SK-N-SH (cell line): ENCODE results near the gene NXF3. TPM values are rescaled to one million over a fixed set of nuclear protein-coding genes. Genes with fewer than 3 reads are reported as not detected.
"Not testable (repeated sequence)": the region's sequence is repeated elsewhere in the genome, so short reads cannot be mapped to it uniquely, and the experiment has no call there.

Experiments used
- CTCF ChIA-PET: fragments of 300-600, 350-600 bp; formaldehyde crosslinking; extraction: SDS; loops from one replicate; lab custom pipeline; 2021; lab: Yijun Ruan, JAX
- POLR2A ChIA-PET: fragments of 350-600 bp; sonication (Branson Sonifier 250); formaldehyde crosslinking; extraction: SDS; loops from one replicate; lab custom pipeline; 2020; ENCODE audit warnings: antibody characterized with exemption, inconsistent platforms; lab: Yijun Ruan, JAX
- DNase-seq: peaks from one replicate; pipeline ENCODE4 v3.0.0; 2012
- H2AFZ ChIP-seq: fragments of 200-600 bp; sonication (generic); 2 replicates; pipeline ENCODE4 v1.8.1; 2016; ENCODE audit warnings: antibody characterized with exemption, mild to moderate bottlenecking, low read depth
- H3F3A ChIP-seq: fragments of 200-600 bp; sonication (generic); replicated peaks from 2 replicates; pipeline ENCODE3; 2016; ENCODE audit warnings: antibody characterized with exemption, mild to moderate bottlenecking; ENCODE audit not compliant: insufficient read depth
- H3K27ac ChIP-seq, 2 experiments: fragments of 200-500 bp in 1 of 2; fragments of 200-600 bp in 1 of 2; sonication (Bioruptor generic) in 1 of 2; sonication (generic), shearing (Covaris generic) in 1 of 2; 2 replicates each; pipeline versions ENCODE4 v1.5.1 to v1.6.1; 2014 to 2016; ENCODE audit warnings: low read depth in 2 of 2, inconsistent platforms in 1 of 2, low read length in 1 of 2, mild to moderate bottlenecking in 1 of 2, mixed read lengths in 1 of 2
- H3K27me3 ChIP-seq: fragments of 200-600 bp; sonication (generic), shearing (Covaris generic); 2 replicates; pipeline ENCODE4 v1.6.1; 2016; ENCODE audit warnings: mixed run types; ENCODE audit not compliant: insufficient read depth
- H3K36me3 ChIP-seq, 2 experiments: fragments of 200-500 bp in 1 of 2; fragments of 200-600 bp in 1 of 2; sonication (Bioruptor generic) in 1 of 2; sonication (generic) in 1 of 2; replicated peaks in 1 of 2; 2 replicates each; pipeline versions ENCODE3 to v1.5.1; 2014 to 2016; ENCODE audit warnings: low read length in 1 of 2, mild to moderate bottlenecking in 1 of 2; ENCODE audit not compliant: insufficient read depth in 2 of 2, control insufficient read depth in 1 of 2
- H3K4me1 ChIP-seq, 2 experiments: fragments of 200-500 bp in 1 of 2; fragments of 200-600 bp in 1 of 2; sonication (Bioruptor generic) in 1 of 2; sonication (generic), shearing (Covaris generic) in 1 of 2; 2 replicates each; pipeline versions ENCODE4 v1.5.1 to v1.6.1; 2014 to 2016; ENCODE audit warnings: low read depth in 1 of 2, low read length in 1 of 2, mixed run types in 1 of 2; ENCODE audit not compliant: insufficient read depth in 2 of 2, control insufficient read depth in 1 of 2
- H3K4me2 ChIP-seq: fragments of 200-600 bp; sonication (generic), shearing (Covaris generic); 2 replicates; pipeline ENCODE4 v1.6.1; 2017; ENCODE audit warnings: mixed run types
- H3K4me3 ChIP-seq, 2 experiments: fragments of 200-500 bp in 1 of 2; fragments of 200-600 bp in 1 of 2; sonication (Bioruptor generic) in 1 of 2; sonication (generic), shearing (Covaris generic) in 1 of 2; 2 replicates each; pipeline versions ENCODE4 v1.5.1 to v1.8.1; 2014 to 2016; ENCODE audit warnings: low read depth in 2 of 2, inconsistent platforms in 1 of 2, low read length in 1 of 2, mild to moderate bottlenecking in 1 of 2, mixed read lengths in 1 of 2, moderate library complexity in 1 of 2
- H3K79me2 ChIP-seq: fragments of 200-600 bp; sonication (generic); 2 replicates; pipeline ENCODE4 v1.8.1; 2017; ENCODE audit warnings: mild to moderate bottlenecking; ENCODE audit not compliant: insufficient read depth
- H3K9ac ChIP-seq: fragments of 200-600 bp; sonication (generic); 2 replicates; pipeline ENCODE4 v1.6.1; 2017; ENCODE audit warnings: mixed run types
- H3K9me2 ChIP-seq: fragments of 200-600 bp; sonication (generic); 2 replicates; pipeline ENCODE4 v1.6.1; 2017; ENCODE audit warnings: mixed run types
- H3K9me3 ChIP-seq: fragments of 200-600 bp; sonication (generic); 2 replicates; pipeline ENCODE4 v1.6.1; 2017; ENCODE audit warnings: mixed run types, mild to moderate bottlenecking, moderate library complexity
- H4K20me1 ChIP-seq: fragments of 200-600 bp; sonication (generic); 2 replicates; pipeline ENCODE4 v1.6.1; 2017; ENCODE audit warnings: mild to moderate bottlenecking, mixed run types; ENCODE audit not compliant: insufficient read depth
- FOSL2 ChIP-seq: IDR thresholded peaks from 2 replicates; pipeline ENCODE4 v1.4.0; 2012; ENCODE audit warnings: low read depth, mild to moderate bottlenecking, moderate library complexity, borderline replicate concordance
- FOXJ3 ChIP-seq: sonication (generic); formaldehyde crosslinking; IDR thresholded peaks from 2 replicates; pipeline ENCODE4 v1.5.1; 2020; ENCODE audit warnings: mild to moderate bottlenecking, missing genetic modification reagents
- NRF1 ChIP-seq: IDR thresholded peaks from 2 replicates; pipeline ENCODE4 v1.6.1; 2012; ENCODE audit warnings: low read depth, mild to moderate bottlenecking, low read length
- RAD21 ChIP-seq: IDR thresholded peaks from 2 replicates; pipeline ENCODE4 v1.6.1; 2012; ENCODE audit warnings: mild to moderate bottlenecking, low read length
- RFX5 ChIP-seq: IDR thresholded peaks from 2 replicates; pipeline ENCODE4 v1.6.1; 2012; ENCODE audit warnings: mild to moderate bottlenecking, improper control_type of control experiment, low read length
- SIN3A ChIP-seq: IDR thresholded peaks from 2 replicates; pipeline ENCODE4 v1.6.1; 2012; ENCODE audit warnings: low read depth, mild to moderate bottlenecking, low read length, moderate library complexity, borderline replicate concordance
- SMC3 ChIP-seq: IDR thresholded peaks from 2 replicates; pipeline ENCODE4 v1.6.1; 2012; ENCODE audit warnings: low read depth, low read length, improper control_type of control experiment
- TAF1 ChIP-seq: IDR thresholded peaks from 2 replicates; pipeline ENCODE4 v1.6.1; 2012; ENCODE audit warnings: low read depth, mild to moderate bottlenecking, low read length, moderate library complexity, borderline replicate concordance
- TCF12 ChIP-seq: IDR thresholded peaks from 2 replicates; pipeline ENCODE4 v1.4.0; 2012
- TEAD4 ChIP-seq: IDR thresholded peaks from 2 replicates; pipeline ENCODE4 v1.4.0; 2012; ENCODE audit warnings: mild to moderate bottlenecking, borderline replicate concordance; ENCODE audit not compliant: insufficient read depth
- WGBS: methylation state at CpG from one replicate; pipeline ENCODE4 v1.1.6; 2017; ENCODE audit warnings: low lambda C conversion rate; 5-methylcytosine and 5-hydroxymethylcytosine counted together
- polyA plus RNA-seq, 3 experiments: library from polyadenylated mRNA; depleted of rRNA; stranded (reverse); fragments of >200 nt; gene quantifications; 2 replicates each; pipeline ENCODE4 v1.2.3, GENCODE V29; 2012
- TF ChIP-seq, protein P1 (sequence below): fragments of 150-350 bp; IDR thresholded peaks from 2 replicates; pipeline ENCODE4 v1.6.1; 2017; ENCODE audit warnings: antibody characterized with exemption, low read length, low read depth, borderline replicate concordance
- TF ChIP-seq, protein P2 (sequence below): fragments of 200-600 bp; sonication (generic); IDR thresholded peaks from 2 replicates; pipeline ENCODE4 v1.6.1; 2017; ENCODE audit warnings: antibody characterized with exemption, mild to moderate bottlenecking, moderate library complexity
- TF ChIP-seq, protein P3 (sequence below): fragments of 150-350 bp; IDR thresholded peaks from 2 replicates; pipeline ENCODE4 v1.6.1; 2016; ENCODE audit warnings: mild to moderate bottlenecking, low read depth, low read length

Gene NXF3
- polyA plus RNA-seq, 1 of the 3 experiments (the other 2 are of a cell fraction), result 0.20 TPM

DNA sequence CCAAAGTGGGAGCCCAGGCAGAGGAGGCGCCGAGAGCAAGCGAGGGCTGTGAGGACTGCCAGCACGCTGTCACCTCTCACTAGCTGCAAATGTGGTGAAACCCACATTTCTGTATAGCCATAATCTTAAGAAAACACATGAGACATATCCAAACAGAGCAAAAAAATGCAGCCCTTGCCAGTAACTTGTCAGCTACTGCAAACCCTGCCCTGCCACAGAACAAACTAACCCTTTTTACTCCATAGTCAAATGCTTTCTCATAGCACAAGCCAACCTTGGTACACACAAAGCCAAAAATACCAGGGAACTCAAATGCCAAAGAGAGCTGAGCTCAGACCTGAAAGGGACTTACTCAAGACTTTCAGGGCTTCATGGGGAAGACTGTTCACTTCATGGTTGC is 14.9 kb upstream of the NXF3 start:
- H3K4me1 ChIP-seq, result no peaks in the 10 kb centered on the region
- H2AFZ ChIP-seq, result no peak overlapping the region
- ChIA-PET CTCF (no interaction called here), POLR2A (no interaction called here)
- TF ChIP-seq NRF1 (no peak), RAD21 (no peak), RFX5 (no peak), FOXJ3 (CRISPR knock-in tag) (no peak), FOSL2 (no peak), TAF1 (no peak), SIN3A (no peak), TEAD4 (no peak), TCF12 (no peak), SMC3 (no peak)
- TF ChIP-seq, protein P1, sequence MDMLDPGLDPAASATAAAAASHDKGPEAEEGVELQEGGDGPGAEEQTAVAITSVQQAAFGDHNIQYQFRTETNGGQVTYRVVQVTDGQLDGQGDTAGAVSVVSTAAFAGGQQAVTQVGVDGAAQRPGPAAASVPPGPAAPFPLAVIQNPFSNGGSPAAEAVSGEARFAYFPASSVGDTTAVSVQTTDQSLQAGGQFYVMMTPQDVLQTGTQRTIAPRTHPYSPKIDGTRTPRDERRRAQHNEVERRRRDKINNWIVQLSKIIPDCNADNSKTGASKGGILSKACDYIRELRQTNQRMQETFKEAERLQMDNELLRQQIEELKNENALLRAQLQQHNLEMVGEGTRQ, result no peak
- TF ChIP-seq, protein P2, sequence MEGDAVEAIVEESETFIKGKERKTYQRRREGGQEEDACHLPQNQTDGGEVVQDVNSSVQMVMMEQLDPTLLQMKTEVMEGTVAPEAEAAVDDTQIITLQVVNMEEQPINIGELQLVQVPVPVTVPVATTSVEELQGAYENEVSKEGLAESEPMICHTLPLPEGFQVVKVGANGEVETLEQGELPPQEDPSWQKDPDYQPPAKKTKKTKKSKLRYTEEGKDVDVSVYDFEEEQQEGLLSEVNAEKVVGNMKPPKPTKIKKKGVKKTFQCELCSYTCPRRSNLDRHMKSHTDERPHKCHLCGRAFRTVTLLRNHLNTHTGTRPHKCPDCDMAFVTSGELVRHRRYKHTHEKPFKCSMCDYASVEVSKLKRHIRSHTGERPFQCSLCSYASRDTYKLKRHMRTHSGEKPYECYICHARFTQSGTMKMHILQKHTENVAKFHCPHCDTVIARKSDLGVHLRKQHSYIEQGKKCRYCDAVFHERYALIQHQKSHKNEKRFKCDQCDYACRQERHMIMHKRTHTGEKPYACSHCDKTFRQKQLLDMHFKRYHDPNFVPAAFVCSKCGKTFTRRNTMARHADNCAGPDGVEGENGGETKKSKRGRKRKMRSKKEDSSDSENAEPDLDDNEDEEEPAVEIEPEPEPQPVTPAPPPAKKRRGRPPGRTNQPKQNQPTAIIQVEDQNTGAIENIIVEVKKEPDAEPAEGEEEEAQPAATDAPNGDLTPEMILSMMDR, result no peak
- TF ChIP-seq, protein P3, sequence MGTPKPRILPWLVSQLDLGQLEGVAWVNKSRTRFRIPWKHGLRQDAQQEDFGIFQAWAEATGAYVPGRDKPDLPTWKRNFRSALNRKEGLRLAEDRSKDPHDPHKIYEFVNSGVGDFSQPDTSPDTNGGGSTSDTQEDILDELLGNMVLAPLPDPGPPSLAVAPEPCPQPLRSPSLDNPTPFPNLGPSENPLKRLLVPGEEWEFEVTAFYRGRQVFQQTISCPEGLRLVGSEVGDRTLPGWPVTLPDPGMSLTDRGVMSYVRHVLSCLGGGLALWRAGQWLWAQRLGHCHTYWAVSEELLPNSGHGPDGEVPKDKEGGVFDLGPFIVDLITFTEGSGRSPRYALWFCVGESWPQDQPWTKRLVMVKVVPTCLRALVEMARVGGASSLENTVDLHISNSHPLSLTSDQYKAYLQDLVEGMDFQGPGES, result no peak
- H4K20me1 ChIP-seq, result no peaks in the 10 kb centered on the region
- H3K27ac ChIP-seq, result no peak overlapping the region
- H3K9ac ChIP-seq, result no peak overlapping the region
- H3K4me2 ChIP-seq, result no peak overlapping the region
- no peaks in the 10 kb centered on the region for H3K9me2 ChIP-seq
- H3K9me3 ChIP-seq, result no peaks in the 10 kb centered on the region
- whole genome bisulfite sequencing, result no CpG with 5 or more reads among the region's 4 CpGs
- no peaks in the 10 kb centered on the region for H3K79me2 ChIP-seq
- H3F3A ChIP-seq, result no peaks in the 10 kb centered on the region
- no peaks in the 10 kb centered on the region for H3K27me3 ChIP-seq
- no peaks in the 10 kb centered on the region for H3K36me3 ChIP-seq
- H3K4me3 ChIP-seq, result no peak overlapping the region
- no peak for DNase-seq

DNA sequence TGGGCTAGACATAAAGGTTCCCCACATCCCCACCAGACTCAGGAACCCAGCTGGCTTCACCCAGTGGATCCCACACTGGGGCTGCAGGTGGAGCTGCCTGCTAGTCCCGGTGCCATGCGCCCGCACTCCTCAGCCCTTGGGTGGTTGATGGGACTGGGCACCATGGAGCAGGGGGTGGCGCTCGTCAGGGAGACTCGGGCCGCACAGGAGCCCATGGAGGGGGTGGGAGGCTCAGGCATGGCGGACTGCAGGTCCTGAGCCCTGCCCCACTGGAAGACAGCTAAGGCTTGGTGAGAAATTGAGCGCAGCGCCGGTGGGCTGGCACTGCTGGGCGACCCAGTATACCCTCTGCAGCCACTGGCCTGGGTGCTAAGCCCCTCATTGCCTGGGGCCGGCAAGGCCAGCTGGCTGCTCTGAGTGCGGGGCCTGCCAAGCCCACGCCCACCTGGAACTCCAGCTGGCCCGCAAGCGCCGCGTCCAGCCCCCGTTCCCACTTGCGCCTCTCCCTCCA is 14.3 kb upstream of the NXF3 start:
- H3K79me2 ChIP-seq, H2AFZ ChIP-seq, H3K9me3 ChIP-seq, H3K9ac ChIP-seq, POLR2A ChIA-PET, H3K9me2 ChIP-seq, H3K4me3 ChIP-seq, H3K27me3 ChIP-seq, DNase-seq, CTCF ChIA-PET, H3K4me2 ChIP-seq, H3K36me3 ChIP-seq, H3K4me1 ChIP-seq, H3F3A ChIP-seq, H4K20me1 ChIP-seq, H3K27ac ChIP-seq: not testable (repeated sequence)
- 67% methylated on average over 9 of the region's 21 CpGs for WGBS

DNA sequence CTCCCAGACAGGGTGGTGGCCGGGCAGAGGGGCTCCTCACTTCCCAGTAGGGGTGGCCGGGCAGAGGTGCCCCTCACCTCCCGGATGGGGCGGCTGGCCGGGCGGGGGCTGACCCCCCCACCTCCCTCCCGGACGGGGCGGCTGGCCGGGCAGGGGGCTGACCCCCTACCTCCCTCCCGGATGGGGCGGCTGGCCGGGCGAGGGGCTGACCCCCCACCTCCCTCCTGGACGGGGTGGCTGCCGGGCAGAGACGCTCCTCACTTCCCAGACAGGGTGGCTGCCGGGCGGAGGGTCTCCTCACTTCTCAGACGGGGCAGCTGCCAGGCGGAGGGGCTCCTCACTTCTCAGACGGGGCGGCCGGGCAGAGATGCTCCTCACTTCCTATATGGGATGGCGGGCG is 11.4 kb upstream of the NXF3 start:
- H3K4me2 ChIP-seq, H3K9me3 ChIP-seq, H3K79me2 ChIP-seq, H3K9me2 ChIP-seq, H3K4me3 ChIP-seq, CTCF ChIA-PET, H3K36me3 ChIP-seq, H4K20me1 ChIP-seq, H3K27ac ChIP-seq, DNase-seq, H3K9ac ChIP-seq, H2AFZ ChIP-seq, POLR2A ChIA-PET, H3F3A ChIP-seq, H3K27me3 ChIP-seq, H3K4me1 ChIP-seq: not testable (repeated sequence)
- 56% methylated on average over 3 of the region's 26 CpGs for WGBS

DNA sequence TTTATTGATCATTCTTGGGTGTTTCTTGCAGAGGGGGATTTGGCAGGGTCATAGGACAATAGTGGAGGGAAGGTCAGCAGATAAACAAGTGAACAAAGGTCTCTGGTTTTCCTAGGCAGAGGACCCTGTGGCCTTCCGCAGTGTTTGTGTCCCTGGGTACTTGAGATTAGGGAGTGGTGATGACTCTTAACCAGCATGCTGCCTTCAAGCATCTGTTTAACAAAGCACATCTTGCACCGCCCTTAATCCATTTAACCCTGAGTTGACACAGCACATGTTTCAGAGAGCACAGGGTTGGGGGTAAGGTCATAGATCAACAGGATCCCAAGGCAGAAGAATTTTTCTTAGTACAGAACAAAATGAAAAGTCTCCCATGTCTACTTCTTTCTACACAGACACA is 10.9 kb upstream of the NXF3 start:
- H4K20me1 ChIP-seq, H3K4me1 ChIP-seq, H3K9ac ChIP-seq, H3K4me2 ChIP-seq, H2AFZ ChIP-seq, H3K9me3 ChIP-seq, POLR2A ChIA-PET, H3K79me2 ChIP-seq, CTCF ChIA-PET, DNase-seq, H3F3A ChIP-seq, H3K9me2 ChIP-seq, H3K27ac ChIP-seq, H3K36me3 ChIP-seq, H3K4me3 ChIP-seq, H3K27me3 ChIP-seq: not testable (repeated sequence)
- WGBS, result no CpG with 5 or more reads among the region's 2 CpGs
